Vagina (tissue), 2 donors: ENCODE results near the gene TMPRSS3.

Source experiments
- CTCF ChIP-seq, 3 experiments: fragments of 450-650 bp in 2 of 3; fragments of 200-600 bp in 1 of 3; sonication (generic) in 1 of 3; IDR thresholded peaks; one replicate each; pipeline ENCODE4 v1.5.1; 2017 to 2019; ENCODE audit warnings: antibody characterized with exemption in 3 of 3, mild to moderate bottlenecking in 2 of 3, moderate library complexity in 2 of 3
- POLR2A ChIP-seq, 2 donors: fragments of 450-650 bp; IDR thresholded peaks; one replicate each; pipeline ENCODE4 v1.6.1; 2017; ENCODE audit warnings: antibody characterized with exemption in 2 of 2, mild to moderate bottlenecking in 2 of 2, moderate library complexity in 2 of 2
- POLR2AphosphoS5 ChIP-seq, 2 donors: sonication (generic); formaldehyde crosslinking; IDR thresholded peaks; one replicate each; pipeline ENCODE4 v1.9.0; 2017; ENCODE audit warnings: antibody characterized with exemption in 2 of 2, mild to moderate bottlenecking in 2 of 2, low read depth in 1 of 2; ENCODE audit not compliant: insufficient read depth in 1 of 2

- TF ChIP-seq POLR2AphosphoS5 (IDR thresholded peaks at IDR 0.05; ENCODE audit: insufficient read depth in 1 of 2, low read depth in 1 of 2) (no peak), CTCF (IDR thresholded peaks at IDR 0.05) (no peak), POLR2A (IDR thresholded peaks at IDR 0.05) (no peak)
Observed at GRCh38 chr21:42382915-42383314, 12.9 kb downstream of the TMPRSS3 start.
